Fibroblast of skin of left biceps (primary cell): Measurements from ENCODE around the gene SAMD10.
"Not testable (repeated sequence)": the region's sequence is repeated elsewhere in the genome, so short reads cannot be mapped to it uniquely, and the experiment has no call there.

Source experiments
- DNase-seq, 2 experiments: peaks; one replicate each; pipeline ENCODE4 v3.0.0-alpha.2; 2013; ENCODE audit warnings: low read depth in 2 of 2

The SAMD10 gene

GRCh38 chr20:63941282-63942081, 38.0 kb downstream of the SAMD10 start:
- no peak for DNase-seq

- no peak for DNase-seq
Measured at GRCh38 chr20:63940472-63941266, 38.8 kb downstream of the SAMD10 start.

- no peak for DNase-seq
Measured at GRCh38 chr20:63940071-63940471, 39.4 kb downstream of the SAMD10 start.

GRCh38 chr20:63939061-63939935, 40.1 kb downstream of the SAMD10 start:
- DNase-seq = no peak

GRCh38 chr20:63937596-63937995, 41.8 kb downstream of the SAMD10 start:
- DNase-seq = no peak

GRCh38 chr20:63935447-63935846, 44.0 kb downstream of the SAMD10 start:
- DNase-seq = no peak

- DNase-seq = no peak
Measured at GRCh38 chr20:63934271-63935068, 45.0 kb downstream of the SAMD10 start.

- no peak for DNase-seq
Measured at GRCh38 chr20:63933646-63934045, 45.8 kb downstream of the SAMD10 start.

- no peak for DNase-seq
Measured at GRCh38 chr20:63932606-63933160, 46.8 kb downstream of the SAMD10 start.

- no peak for DNase-seq
Measured at GRCh38 chr20:63931735-63932134, 47.7 kb downstream of the SAMD10 start.

GRCh38 chr20:63930971-63931553, 48.4 kb downstream of the SAMD10 start:
- DNase-seq = no peak

- DNase-seq = not testable (repeated sequence)
Measured at GRCh38 chr20:63929473-63929883, 50.0 kb downstream of the SAMD10 start.

GRCh38 chr20:63929071-63929470, 50.4 kb downstream of the SAMD10 start:
- no peak for DNase-seq

GRCh38 chr20:63926298-63926697, 53.1 kb downstream of the SAMD10 start:
- DNase-seq = no peak

- no peak for DNase-seq
Measured at GRCh38 chr20:63924241-63924640, 55.2 kb downstream of the SAMD10 start.
